Activated CD4-positive, alpha-beta T cell treated with anti-CD3 and anti-CD28 coated beads, Interleukin-2, amount 10 ng/mL, durations not matched to agents 7 days and 5 days (primary cell): ENCODE data around the gene TEX10. TPM values are rescaled to one million over a fixed set of nuclear protein-coding genes. Genes with fewer than 3 reads are reported as not detected.

ENCODE experiments used
- CTCF ChIA-PET: fragments of 350-600 bp; sonication (Branson Sonifier 250); formaldehyde crosslinking; loops from one replicate; lab custom pipeline; 2021; ENCODE audit warnings: antibody characterized with exemption; lab: Charles Lee
- POLR2A ChIA-PET: fragments of 350-600 bp; sonication (Branson Sonifier 250); formaldehyde crosslinking; loops from one replicate; lab custom pipeline; 2021; ENCODE audit warnings: antibody characterized with exemption; lab: Charles Lee
- DNase-seq: peaks from one replicate; pipeline ENCODE4 v3.0.0-alpha.2; 2020
- H3K27ac Mint-ChIP-seq: one replicate; pipeline ENCODE4 v1.8.0; 2021; ENCODE audit warnings: mild to moderate bottlenecking, moderate library complexity, mixed read lengths
- H3K27me3 Mint-ChIP-seq: one replicate; pipeline ENCODE4 v1.8.0; 2021; ENCODE audit warnings: mixed read lengths
- H3K36me3 Mint-ChIP-seq: one replicate; pipeline ENCODE4 v1.8.0; 2021; ENCODE audit warnings: low read depth, mixed read lengths
- H3K4me1 Mint-ChIP-seq: one replicate; pipeline ENCODE4 v1.8.0; 2021; ENCODE audit warnings: mixed read lengths
- H3K4me3 Mint-ChIP-seq: one replicate; pipeline ENCODE4 v1.8.0; 2021; ENCODE audit warnings: mild to moderate bottlenecking, moderate library complexity, mixed read lengths
- H3K9me3 Mint-ChIP-seq: one replicate; pipeline ENCODE4 v1.8.0; 2021; ENCODE audit warnings: mixed read lengths
- total RNA-seq, 2 experiments: library from RNA; stranded (reverse); gene quantifications; one replicate each; pipeline ENCODE4 v1.2.3, GENCODE V29; 2021

TEX10 gene
- total RNA-seq, 2 experiments from 2014 or later, result 18.5 to 20.1 TPM

DNA sequence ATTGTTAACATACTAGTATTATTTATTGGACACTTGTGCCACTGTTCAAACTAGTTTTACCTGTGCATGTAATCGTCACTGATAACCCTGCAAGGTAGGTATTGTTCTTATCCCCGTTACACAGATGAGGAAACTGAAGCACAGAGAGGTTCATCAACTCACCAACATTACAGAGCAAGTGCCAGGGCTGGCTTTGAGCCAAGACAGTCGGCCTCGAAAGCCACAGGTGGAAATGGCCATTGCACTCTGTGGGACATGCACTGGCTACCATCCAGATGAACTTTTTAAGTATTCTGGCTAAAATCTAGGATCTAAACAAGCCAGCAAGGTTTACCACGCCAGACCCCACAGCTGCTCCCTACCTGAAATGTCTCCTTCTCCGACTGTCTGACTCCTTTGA is 57.9 kb downstream of the TEX10 start:
- H3K4me1 Mint-ChIP-seq, result no peaks in the 10 kb centered on the region
- ChIA-PET POLR2A (no interaction called here), CTCF (interaction anchor here (1.7 kb wide), 1 partner anchor 49 kb away, joined by 5 read pairs; no protein-coding TSS in a partner anchor)
- H3K27me3 Mint-ChIP-seq, result no peaks in the 10 kb centered on the region
- H3K27ac Mint-ChIP-seq, result no peak overlapping the region
- no peaks in the 10 kb centered on the region for H3K9me3 Mint-ChIP-seq
- H3K36me3 Mint-ChIP-seq, result peaks cover 43% of the 10 kb centered on the region
- no peak for DNase-seq
- H3K4me3 Mint-ChIP-seq, result no peak overlapping the region

DNA sequence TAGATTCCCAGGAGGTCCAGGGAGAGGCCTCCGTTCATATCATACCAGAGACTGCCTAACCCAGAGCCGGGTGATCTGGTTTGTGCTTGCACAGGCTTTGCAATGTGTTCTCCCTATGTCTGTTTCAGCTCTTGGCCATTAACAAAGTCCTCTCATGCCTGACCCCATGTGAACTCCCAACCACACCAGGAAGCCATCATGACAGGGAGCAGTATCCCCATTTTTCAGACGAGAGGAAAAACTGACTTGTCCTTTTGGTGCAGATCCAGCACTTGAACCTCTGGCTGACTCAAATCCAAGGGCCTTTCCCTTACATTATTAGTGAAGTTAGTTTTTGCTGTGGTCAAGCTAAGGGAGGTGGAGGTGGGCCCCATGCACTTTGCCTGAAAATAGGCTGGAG is 58.4 kb downstream of the TEX10 start:
- Mint-ChIP-seq H3K4me3 (no peak overlapping the region), H3K36me3 (peaks cover 44% of the 10 kb centered on the region), H3K27me3 (no peaks in the 10 kb centered on the region), H3K4me1 (no peaks in the 10 kb centered on the region), H3K9me3 (no peaks in the 10 kb centered on the region), H3K27ac (peak overlapping the region; percentile 68)
- no peak for DNase-seq
- CTCF ChIA-PET, result no interaction called here
- POLR2A ChIA-PET, result no interaction called here

DNA sequence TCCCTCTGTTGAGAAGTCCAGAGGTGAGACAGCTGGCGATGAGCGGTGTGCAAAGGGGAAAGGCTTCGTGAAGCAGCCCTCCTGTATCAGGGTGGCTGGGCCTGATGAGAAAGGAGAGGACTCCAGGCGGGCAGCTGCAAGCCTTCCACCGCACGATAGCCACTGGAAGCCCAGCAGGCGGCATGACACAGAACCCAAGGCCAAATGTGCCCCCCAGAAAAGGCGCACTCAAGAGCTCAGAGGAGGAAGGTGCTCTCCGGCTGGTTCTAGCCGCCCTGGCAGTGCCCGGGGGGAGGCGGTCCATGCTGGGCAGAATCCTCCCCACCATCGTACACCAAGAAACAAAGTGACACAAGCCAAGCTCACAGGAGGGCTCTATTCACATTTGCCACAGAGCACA is 60.3 kb downstream of the TEX10 start:
- no peaks in the 10 kb centered on the region for H3K4me1 Mint-ChIP-seq
- H3K27me3 Mint-ChIP-seq, result no peaks in the 10 kb centered on the region
- peaks cover 51% of the 10 kb centered on the region for H3K36me3 Mint-ChIP-seq
- DNase-seq, result no peak
- ChIA-PET CTCF (interaction anchor here (0.7 kb wide), 1 partner anchor 9 kb away, joined by 3 read pairs; no protein-coding TSS in a partner anchor), POLR2A (no interaction called here)
- H3K4me3 Mint-ChIP-seq, result no peak overlapping the region
- H3K9me3 Mint-ChIP-seq, result peaks cover 3% of the 10 kb centered on the region
- H3K27ac Mint-ChIP-seq, result no peak overlapping the region

- no peaks in the 10 kb centered on the region for H3K27me3 Mint-ChIP-seq
- ChIA-PET CTCF (no interaction called here), POLR2A (no interaction called here)
- no peak for DNase-seq
- no peak overlapping the region for H3K4me3 Mint-ChIP-seq
- H3K9me3 Mint-ChIP-seq, result peaks cover 5% of the 10 kb centered on the region
- no peak overlapping the region for H3K27ac Mint-ChIP-seq
- peaks cover 61% of the 10 kb centered on the region for H3K36me3 Mint-ChIP-seq
- no peaks in the 10 kb centered on the region for H3K4me1 Mint-ChIP-seq
These were observed 62.0 kb downstream of the TEX10 start for GRCh38 chr9:100290714-100291113.

DNA sequence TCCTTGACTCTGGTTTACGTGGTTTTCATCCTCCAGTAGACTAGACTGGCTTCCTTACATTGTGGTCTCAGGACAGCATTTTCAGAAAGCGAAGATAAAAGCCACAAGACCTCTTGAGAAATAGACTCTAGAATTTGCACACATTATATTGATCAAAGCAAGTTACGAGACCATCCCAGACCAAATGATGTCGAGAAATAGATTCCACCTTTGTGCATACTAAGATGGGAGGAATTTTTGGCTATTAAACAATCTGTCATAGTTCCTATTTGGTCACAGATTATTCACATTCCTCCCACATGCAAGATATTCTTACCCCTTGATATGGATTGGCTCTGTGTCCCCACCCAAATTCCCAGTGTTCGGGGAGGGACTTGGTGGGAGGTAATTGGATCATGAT is 65.6 kb downstream of the TEX10 start:
- ChIA-PET POLR2A (no interaction called here), CTCF (no interaction called here)
- no peak overlapping the region for H3K27ac Mint-ChIP-seq
- H3K4me3 Mint-ChIP-seq, result no peak overlapping the region
- H3K9me3 Mint-ChIP-seq, result peaks cover 10% of the 10 kb centered on the region
- no peaks in the 10 kb centered on the region for H3K4me1 Mint-ChIP-seq
- H3K36me3 Mint-ChIP-seq, result peaks cover 63% of the 10 kb centered on the region
- no peaks in the 10 kb centered on the region for H3K27me3 Mint-ChIP-seq
- DNase-seq, result no peak

GRCh38 chr9:100286257-100286656 is 66.5 kb downstream of the TEX10 start:
- Mint-ChIP-seq H3K4me1 (no peaks in the 10 kb centered on the region), H3K9me3 (peaks cover 10% of the 10 kb centered on the region), H3K36me3 (peaks cover 55% of the 10 kb centered on the region), H3K27me3 (no peaks in the 10 kb centered on the region), H3K4me3 (no peak overlapping the region), H3K27ac (no peak overlapping the region)
- ChIA-PET POLR2A (no interaction called here), CTCF (no interaction called here)
- no peak for DNase-seq

- H3K36me3 Mint-ChIP-seq, result peaks cover 54% of the 10 kb centered on the region
- no peaks in the 10 kb centered on the region for H3K4me1 Mint-ChIP-seq
- no peaks in the 10 kb centered on the region for H3K27me3 Mint-ChIP-seq
- no peak for DNase-seq
- ChIA-PET CTCF (interaction anchor here (0.9 kb wide), 1 partner anchor 21 kb away, joined by 3 read pairs; no protein-coding TSS in a partner anchor), POLR2A (no interaction called here)
- H3K27ac Mint-ChIP-seq, result no peak overlapping the region
- peaks cover 10% of the 10 kb centered on the region for H3K9me3 Mint-ChIP-seq
- no peak overlapping the region for H3K4me3 Mint-ChIP-seq
These were observed 67.1 kb downstream of the TEX10 start for GRCh38 chr9:100285601-100286000.

DNA sequence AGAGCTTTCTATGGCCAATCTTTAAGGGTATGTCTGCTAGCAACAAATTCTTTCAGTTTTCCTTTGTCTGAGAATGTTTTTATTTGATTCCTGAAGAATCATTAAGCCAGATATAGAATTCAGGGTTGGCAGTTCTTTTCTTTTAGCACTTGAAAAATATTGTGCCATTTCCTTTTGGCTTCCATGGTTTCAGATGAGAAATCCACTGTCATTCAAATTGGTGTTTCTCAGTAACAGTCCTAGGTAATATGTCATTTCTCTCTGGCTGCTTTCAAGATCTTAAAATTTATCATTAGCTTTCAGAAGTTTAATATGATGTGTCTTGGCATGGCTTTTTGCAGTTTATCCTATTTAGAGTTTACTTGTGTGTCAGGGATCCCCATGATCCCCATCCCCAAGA is 67.7 kb downstream of the TEX10 start:
- no peak overlapping the region for H3K4me3 Mint-ChIP-seq
- ChIA-PET POLR2A (no interaction called here), CTCF (interaction anchor here (0.9 kb wide), 1 partner anchor 20 kb away, joined by 3 read pairs; no protein-coding TSS in a partner anchor)
- no peak for DNase-seq
- no peak overlapping the region for H3K27ac Mint-ChIP-seq
- H3K4me1 Mint-ChIP-seq, result no peaks in the 10 kb centered on the region
- peaks cover 52% of the 10 kb centered on the region for H3K36me3 Mint-ChIP-seq
- peaks cover 10% of the 10 kb centered on the region for H3K9me3 Mint-ChIP-seq
- no peaks in the 10 kb centered on the region for H3K27me3 Mint-ChIP-seq

GRCh38 chr9:100284247-100284646 is 68.5 kb downstream of the TEX10 start:
- H3K9me3 Mint-ChIP-seq, result peaks cover 10% of the 10 kb centered on the region
- no peaks in the 10 kb centered on the region for H3K4me1 Mint-ChIP-seq
- ChIA-PET POLR2A (no interaction called here), CTCF (no interaction called here)
- H3K4me3 Mint-ChIP-seq, result no peak overlapping the region
- H3K27me3 Mint-ChIP-seq, result no peaks in the 10 kb centered on the region
- DNase-seq, result no peak
- no peak overlapping the region for H3K27ac Mint-ChIP-seq
- H3K36me3 Mint-ChIP-seq, result peaks cover 44% of the 10 kb centered on the region

GRCh38 chr9:100282388-100282719 is 70.4 kb downstream of the TEX10 start:
- Mint-ChIP-seq H3K4me1 (no peaks in the 10 kb centered on the region), H3K27me3 (no peaks in the 10 kb centered on the region), H3K4me3 (no peak overlapping the region), H3K9me3 (peaks cover 8% of the 10 kb centered on the region), H3K36me3 (peaks cover 28% of the 10 kb centered on the region), H3K27ac (no peak overlapping the region)
- CTCF ChIA-PET, result no interaction called here
- POLR2A ChIA-PET, result no interaction called here
- no peak for DNase-seq

GRCh38 chr9:100281676-100282387 is 70.9 kb downstream of the TEX10 start:
- POLR2A ChIA-PET, result no interaction called here
- Mint-ChIP-seq H3K27ac (no peak overlapping the region), H3K4me1 (no peaks in the 10 kb centered on the region), H3K4me3 (no peak overlapping the region), H3K9me3 (peaks cover 8% of the 10 kb centered on the region), H3K27me3 (no peaks in the 10 kb centered on the region), H3K36me3 (peaks cover 27% of the 10 kb centered on the region)
- no peak for DNase-seq
- CTCF ChIA-PET, result no interaction called here

- Mint-ChIP-seq H3K36me3 (peaks cover 24% of the 10 kb centered on the region), H3K27me3 (no peaks in the 10 kb centered on the region), H3K4me3 (no peak overlapping the region), H3K9me3 (peaks cover 5% of the 10 kb centered on the region), H3K27ac (no peak overlapping the region), H3K4me1 (no peaks in the 10 kb centered on the region)
- POLR2A ChIA-PET, result no interaction called here
- DNase-seq, result no peak
- CTCF ChIA-PET, result no interaction called here
These were observed 71.7 kb downstream of the TEX10 start for GRCh38 chr9:100281066-100281465.

- H3K4me1 Mint-ChIP-seq, result no peaks in the 10 kb centered on the region
- H3K27me3 Mint-ChIP-seq, result no peaks in the 10 kb centered on the region
- ChIA-PET CTCF (no interaction called here), POLR2A (no interaction called here)
- H3K4me3 Mint-ChIP-seq, result no peak overlapping the region
- peaks cover 14% of the 10 kb centered on the region for H3K36me3 Mint-ChIP-seq
- H3K27ac Mint-ChIP-seq, result no peak overlapping the region
- no peaks in the 10 kb centered on the region for H3K9me3 Mint-ChIP-seq
- DNase-seq, result no peak
These were observed 75.4 kb downstream of the TEX10 start for GRCh38 chr9:100277166-100277979.
